Activated CD8-positive, alpha-beta memory T cell treated with anti-CD3 and anti-CD28 coated beads, Interleukin-2, amount 10 ng/mL, durations not matched to agents 7 days and 5 days (primary cell): ENCODE measurements around the gene KMT2A. TPM values are rescaled to one million over a fixed set of nuclear protein-coding genes. Genes with fewer than 3 reads are reported as not detected.

Source experiments
- ATAC-seq: fragments of 150-1000 bp; cut with Tn5 transposase; one replicate; pipeline ENCODE4 v1.10.0; 2021; ENCODE audit warnings: moderate library complexity
- CTCF ChIA-PET: fragments of 350-600 bp; sonication (Branson Sonifier 250); formaldehyde crosslinking; loops from one replicate; lab custom pipeline; 2021; ENCODE audit warnings: antibody characterized with exemption; lab: Charles Lee
- DNase-seq: peaks from one replicate; pipeline ENCODE4 v3.0.0-alpha.2; 2020
- H3K27ac Mint-ChIP-seq: one replicate; pipeline ENCODE4 v1.8.0; 2021; ENCODE audit warnings: mild to moderate bottlenecking, mixed read lengths
- H3K27me3 Mint-ChIP-seq: one replicate; pipeline ENCODE4 v1.8.0; 2021; ENCODE audit warnings: mixed read lengths
- H3K36me3 Mint-ChIP-seq: one replicate; pipeline ENCODE4 v1.8.0; 2021; ENCODE audit warnings: mild to moderate bottlenecking, mixed read lengths
- H3K4me1 Mint-ChIP-seq: one replicate; pipeline ENCODE4 v1.8.0; 2021; ENCODE audit warnings: mixed read lengths
- H3K4me3 Mint-ChIP-seq: one replicate; pipeline ENCODE4 v1.8.0; 2021; ENCODE audit warnings: mild to moderate bottlenecking, moderate library complexity, mixed read lengths
- H3K9me3 Mint-ChIP-seq: one replicate; pipeline ENCODE4 v1.8.0; 2022; ENCODE audit warnings: low read depth, mixed read lengths
- total RNA-seq, 2 experiments: library from RNA; stranded (reverse); gene quantifications; one replicate each; pipeline ENCODE4 v1.2.3, GENCODE V29; 2021

The KMT2A gene
- total RNA-seq, 2 experiments from 2014 or later, result 116 to 125 TPM

GRCh38 chr11:118532852-118533768, 96.8 kb downstream of the KMT2A start:
- peaks cover 2% of the 10 kb centered on the region for H3K36me3 Mint-ChIP-seq
- H3K9me3 Mint-ChIP-seq, result no peaks in the 10 kb centered on the region
- H3K27me3 Mint-ChIP-seq, result no peaks in the 10 kb centered on the region
- H3K4me3 Mint-ChIP-seq, result no peak overlapping the region
- DNase-seq, result no peak
- CTCF ChIA-PET, result interaction anchor here (0.5 kb wide), 1 partner anchor 274 kb away, joined by 3 read pairs; no protein-coding TSS in a partner anchor
- no peak for ATAC-seq
- no peak overlapping the region for H3K27ac Mint-ChIP-seq
- peaks cover 30% of the 10 kb centered on the region for H3K4me1 Mint-ChIP-seq

- Mint-ChIP-seq H3K36me3 (peaks cover 3% of the 10 kb centered on the region), H3K9me3 (no peaks in the 10 kb centered on the region), H3K4me3 (no peak overlapping the region), H3K27ac (no peak overlapping the region), H3K4me1 (peaks cover 28% of the 10 kb centered on the region), H3K27me3 (no peaks in the 10 kb centered on the region)
- DNase-seq, result no peak
- CTCF ChIA-PET, result no interaction called here
- ATAC-seq, result no peak
These were observed 97.8 kb downstream of the KMT2A start for GRCh38 chr11:118533769-118534729.

GRCh38 chr11:118535261-118535660, 99.0 kb downstream of the KMT2A start:
- ATAC-seq, result no peak
- Mint-ChIP-seq H3K27me3 (no peaks in the 10 kb centered on the region), H3K36me3 (peaks cover 1% of the 10 kb centered on the region), H3K27ac (no peak overlapping the region), H3K4me3 (no peak overlapping the region), H3K9me3 (no peaks in the 10 kb centered on the region), H3K4me1 (peaks cover 16% of the 10 kb centered on the region)
- CTCF ChIA-PET, result no interaction called here
- no peak for DNase-seq

DNA sequence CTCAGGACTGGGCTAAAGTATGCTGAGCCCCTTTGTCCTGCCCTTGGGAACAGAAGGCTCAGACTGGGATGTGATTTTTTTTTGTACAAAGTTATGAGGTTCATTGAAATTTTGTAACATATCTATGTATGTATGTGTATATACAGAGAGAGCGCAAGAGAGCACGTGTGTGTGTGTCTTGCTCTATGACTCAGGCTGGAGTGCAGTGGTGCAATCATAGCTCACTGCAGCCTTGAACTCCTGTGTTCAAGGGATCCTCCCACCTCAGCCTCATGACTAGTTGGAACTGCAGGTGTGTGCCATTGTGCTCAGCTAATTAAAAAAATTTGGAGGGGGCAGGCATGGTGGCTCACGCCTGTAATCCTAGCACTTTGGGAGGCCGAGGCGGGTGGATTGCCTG, 100.4 kb downstream of the KMT2A start:
- Mint-ChIP-seq H3K4me3 (no peak overlapping the region), H3K9me3 (no peaks in the 10 kb centered on the region), H3K27me3 (no peaks in the 10 kb centered on the region), H3K4me1 (peaks cover 10% of the 10 kb centered on the region), H3K36me3 (peaks cover 1% of the 10 kb centered on the region), H3K27ac (no peak overlapping the region)
- no peak for DNase-seq
- CTCF ChIA-PET, result interaction anchor here (0.6 kb wide), 1 partner anchor 180 kb away, joined by 3 read pairs; no protein-coding TSS in a partner anchor
- no peak for ATAC-seq

DNA sequence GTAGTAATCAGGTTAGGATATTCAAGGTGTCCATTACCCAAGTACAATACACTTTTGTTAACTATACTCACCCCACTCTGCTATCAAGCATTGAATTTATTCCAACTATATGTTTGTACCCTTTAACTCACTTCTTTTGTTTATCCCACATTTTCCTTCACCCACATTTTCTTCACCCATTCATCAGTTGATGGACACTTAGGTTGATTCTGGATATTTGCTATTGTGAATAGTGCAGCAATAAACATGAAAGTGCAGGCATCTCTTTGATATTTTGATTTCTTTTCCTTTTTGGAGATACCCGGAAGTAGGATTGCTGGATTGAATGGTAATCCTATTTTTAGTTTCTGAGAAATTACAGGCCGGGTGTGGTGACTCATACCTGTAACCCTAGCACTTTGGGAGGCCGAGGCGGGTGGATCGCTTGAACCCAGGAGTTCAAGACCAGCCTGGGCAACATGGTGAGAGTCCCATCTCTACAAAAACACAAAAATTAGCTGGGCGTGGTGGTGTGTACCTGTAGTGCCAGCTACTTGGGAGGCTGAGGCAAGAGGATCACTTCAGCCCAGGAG, 101.2 kb downstream of the KMT2A start:
- H3K9me3 Mint-ChIP-seq, result no peaks in the 10 kb centered on the region
- CTCF ChIA-PET, result interaction anchor here (0.6 kb wide), 1 partner anchor 181 kb away, joined by 3 read pairs; no protein-coding TSS in a partner anchor
- no peak overlapping the region for H3K4me3 Mint-ChIP-seq
- no peaks in the 10 kb centered on the region for H3K27me3 Mint-ChIP-seq
- DNase-seq (no peak), ATAC-seq (no peak)
- H3K27ac Mint-ChIP-seq, result no peak overlapping the region
- peaks cover 8% of the 10 kb centered on the region for H3K4me1 Mint-ChIP-seq
- H3K36me3 Mint-ChIP-seq, result peaks cover 1% of the 10 kb centered on the region

DNA sequence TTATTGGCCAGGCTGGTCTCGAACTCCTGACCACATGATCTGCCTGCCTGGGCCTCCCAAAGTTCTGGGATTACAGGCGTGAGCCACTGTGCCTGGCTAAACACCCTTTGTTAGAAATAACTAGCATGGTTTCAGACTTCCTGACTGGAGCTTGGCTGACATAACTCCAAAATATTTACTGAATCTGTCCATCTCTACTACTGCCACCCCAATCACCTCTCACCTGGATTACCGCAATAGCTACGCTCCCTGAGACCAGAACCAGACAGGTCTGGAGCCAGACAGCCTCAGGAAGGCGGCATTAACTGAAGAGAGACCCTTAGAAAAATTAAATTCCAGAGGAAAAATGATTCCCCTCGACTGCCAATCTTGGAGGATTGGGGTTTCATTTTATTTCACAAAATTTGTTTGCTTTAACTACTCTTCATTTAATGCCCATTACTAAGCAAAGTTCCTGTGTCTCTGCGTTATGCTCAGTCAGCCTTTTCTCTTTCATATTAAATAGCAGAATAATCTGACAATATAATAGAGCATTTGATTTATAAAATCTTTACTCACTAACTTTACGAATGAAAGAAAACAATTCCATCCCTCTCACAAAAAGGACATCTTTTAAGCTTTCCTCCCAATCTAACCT, 107.8 kb downstream of the KMT2A start:
- no peak for DNase-seq
- H3K36me3 Mint-ChIP-seq, result no peaks in the 10 kb centered on the region
- ATAC-seq, result no peak
- no peaks in the 10 kb centered on the region for H3K9me3 Mint-ChIP-seq
- H3K27me3 Mint-ChIP-seq, result no peaks in the 10 kb centered on the region
- CTCF ChIA-PET, result interaction anchor here (0.6 kb wide), 1 partner anchor 141 kb away, joined by 3 read pairs; no protein-coding TSS in a partner anchor
- H3K4me3 Mint-ChIP-seq, result no peak overlapping the region
- H3K27ac Mint-ChIP-seq, result no peak overlapping the region
- H3K4me1 Mint-ChIP-seq, result no peaks in the 10 kb centered on the region

DNA sequence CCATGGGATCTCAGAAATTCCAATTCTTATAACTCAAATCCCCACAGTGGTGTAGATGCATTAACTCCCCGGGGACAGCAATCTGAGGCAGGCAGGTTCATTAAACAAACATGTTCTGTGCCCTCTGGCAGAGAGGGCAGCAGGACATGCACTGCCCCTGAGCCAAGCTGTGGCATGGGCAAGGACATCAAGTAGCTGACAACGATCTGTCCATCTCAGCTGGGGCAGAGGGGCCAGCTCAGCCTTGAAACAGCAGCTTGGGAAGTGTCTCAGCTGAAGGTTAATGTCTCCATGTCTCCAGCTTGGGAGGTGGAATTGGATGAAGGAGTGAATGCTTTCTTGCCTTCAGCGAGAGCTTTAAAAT, 108.3 kb downstream of the KMT2A start:
- Mint-ChIP-seq H3K9me3 (no peaks in the 10 kb centered on the region), H3K4me3 (no peak overlapping the region), H3K36me3 (no peaks in the 10 kb centered on the region), H3K4me1 (no peaks in the 10 kb centered on the region), H3K27me3 (no peaks in the 10 kb centered on the region), H3K27ac (no peak overlapping the region)
- no peak for DNase-seq
- ATAC-seq, result no peak
- CTCF ChIA-PET, result interaction anchor here (0.6 kb wide), 1 partner anchor 142 kb away, joined by 3 read pairs; no protein-coding TSS in a partner anchor

- Mint-ChIP-seq H3K27ac (no peak overlapping the region), H3K9me3 (no peaks in the 10 kb centered on the region), H3K4me3 (no peak overlapping the region), H3K27me3 (no peaks in the 10 kb centered on the region), H3K36me3 (no peaks in the 10 kb centered on the region), H3K4me1 (no peaks in the 10 kb centered on the region)
- CTCF ChIA-PET, result no interaction called here
- DNase-seq, result no peak
- no peak for ATAC-seq
These were observed 109.2 kb downstream of the KMT2A start for GRCh38 chr11:118545533-118545932.

DNA sequence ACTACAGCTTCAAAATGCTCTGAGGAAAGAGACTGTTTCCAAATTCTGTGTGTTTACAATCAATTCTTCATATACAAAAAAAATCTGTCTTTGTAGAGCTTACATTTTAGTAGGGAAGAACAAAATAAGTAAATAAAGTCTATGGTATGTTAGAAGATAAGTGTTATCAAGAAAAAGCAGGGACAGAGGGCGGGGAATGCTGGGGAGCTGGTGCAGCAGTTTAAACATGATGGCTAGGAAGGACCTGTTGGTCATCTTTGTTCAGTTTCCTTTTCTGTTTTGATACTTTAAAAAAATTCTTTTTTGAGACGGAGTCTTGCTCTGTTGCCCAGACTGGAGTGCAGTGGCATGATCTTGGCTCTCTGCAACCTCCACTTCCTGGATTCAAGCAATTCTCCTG, 110.8 kb downstream of the KMT2A start:
- H3K9me3 Mint-ChIP-seq, result no peaks in the 10 kb centered on the region
- DNase-seq, result no peak
- no peaks in the 10 kb centered on the region for H3K4me1 Mint-ChIP-seq
- H3K36me3 Mint-ChIP-seq, result peaks cover 2% of the 10 kb centered on the region
- H3K27ac Mint-ChIP-seq, result no peak overlapping the region
- CTCF ChIA-PET, result interaction anchor here (0.7 to 2.3 kb wide), 2 partner anchors 10 to 1195 kb away, joined by 3 to 7 read pairs; no protein-coding TSS in a partner anchor
- no peak overlapping the region for H3K4me3 Mint-ChIP-seq
- no peaks in the 10 kb centered on the region for H3K27me3 Mint-ChIP-seq
- no peak for ATAC-seq

- Mint-ChIP-seq H3K4me1 (no peaks in the 10 kb centered on the region), H3K9me3 (no peaks in the 10 kb centered on the region), H3K4me3 (no peak overlapping the region), H3K27me3 (no peaks in the 10 kb centered on the region), H3K27ac (no peak overlapping the region), H3K36me3 (peaks cover 11% of the 10 kb centered on the region)
- no peak for DNase-seq
- CTCF ChIA-PET, result interaction anchor here (1.2 kb wide), 1 partner anchor 11 kb away, joined by 3 read pairs; no protein-coding TSS in a partner anchor
- ATAC-seq, result no peak
These were observed 116.0 kb downstream of the KMT2A start for GRCh38 chr11:118552341-118552740.

DNA sequence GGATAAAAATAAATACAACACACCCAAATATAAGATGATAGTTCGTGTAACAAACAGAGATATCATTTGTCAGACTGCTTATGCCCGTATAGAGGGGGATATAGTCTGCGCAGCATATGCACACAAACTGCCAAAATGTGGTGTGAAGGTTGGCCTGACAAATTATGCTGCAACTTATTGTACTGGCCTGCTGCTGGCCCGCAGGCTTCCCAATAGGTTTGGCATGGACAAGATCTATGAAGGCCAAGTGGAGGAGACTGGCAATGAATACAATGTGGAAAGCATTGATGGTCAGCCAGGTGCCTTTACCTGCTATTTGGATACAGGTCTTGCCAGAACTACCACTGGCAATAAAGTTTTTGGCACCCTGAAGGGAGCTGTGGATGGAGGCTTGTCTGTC, 124.5 kb downstream of the KMT2A start:
- H3K4me3 Mint-ChIP-seq, result no peak overlapping the region
- CTCF ChIA-PET, result no interaction called here
- H3K4me1 Mint-ChIP-seq, result peaks cover 13% of the 10 kb centered on the region
- H3K36me3 Mint-ChIP-seq, result no peaks in the 10 kb centered on the region
- H3K27ac Mint-ChIP-seq, result no peak overlapping the region
- H3K9me3 Mint-ChIP-seq, result no peaks in the 10 kb centered on the region
- H3K27me3 Mint-ChIP-seq, result no peaks in the 10 kb centered on the region
- ATAC-seq (no peak), DNase-seq (no peak)

- Mint-ChIP-seq H3K36me3 (no peaks in the 10 kb centered on the region), H3K4me3 (peak overlapping the region; percentile 37), H3K4me1 (peaks cover 20% of the 10 kb centered on the region), H3K27ac (no peak overlapping the region), H3K27me3 (no peaks in the 10 kb centered on the region), H3K9me3 (no peaks in the 10 kb centered on the region)
- DNase-seq (no peak), ATAC-seq (no peak)
- CTCF ChIA-PET, result interaction anchor here (0.7 to 1.0 kb wide), 3 partner anchors 13 to 77 kb away, joined by 3 read pairs; no protein-coding TSS in a partner anchor
These were observed 128.8 kb downstream of the KMT2A start for GRCh38 chr11:118565051-118565450.
